Trophoblast cell (in vitro differentiated cells and primary cell): Measurements from ENCODE around the gene GLB1L3.

Experiments
- DNase-seq, 2 donors: peaks; one replicate each; pipeline ENCODE4 v3.0.0-alpha.2; 2016
- H2AFZ ChIP-seq: 2 replicates; pipeline ENCODE4 v1.6.1; 2013; ENCODE audit warnings: low read length, moderate library complexity, mild to moderate bottlenecking; ENCODE audit not compliant: insufficient read depth, poor library complexity
- H2AK5ac ChIP-seq: 2 replicates; pipeline ENCODE4 v1.6.1; 2013; ENCODE audit warnings: mild to moderate bottlenecking, low read length
- H2BK120ac ChIP-seq: 2 replicates; pipeline ENCODE4 v1.6.1; 2013; ENCODE audit warnings: low read length, mild to moderate bottlenecking, moderate library complexity; ENCODE audit not compliant: insufficient read depth, poor library complexity
- H2BK12ac ChIP-seq: 2 replicates; pipeline ENCODE4 v1.6.1; 2013; ENCODE audit warnings: mild to moderate bottlenecking, low read length, moderate library complexity
- H2BK5ac ChIP-seq: 2 replicates; pipeline ENCODE4 v1.6.1; 2013; ENCODE audit warnings: low read length, low read depth, moderate library complexity, mild to moderate bottlenecking; ENCODE audit not compliant: poor library complexity
- H3K14ac ChIP-seq: 2 replicates; pipeline ENCODE4 v1.6.1; 2013; ENCODE audit warnings: mild to moderate bottlenecking, low read length
- H3K18ac ChIP-seq: 2 replicates; pipeline ENCODE4 v1.6.1; 2013; ENCODE audit warnings: mild to moderate bottlenecking, low read length
- H3K23ac ChIP-seq: 2 replicates; pipeline ENCODE4 v1.6.1; 2013; ENCODE audit warnings: low read length
- H3K27ac ChIP-seq: 2 replicates; pipeline ENCODE4 v1.5.1; 2013; ENCODE audit warnings: low read depth, mild to moderate bottlenecking, inconsistent platforms, low read length, moderate library complexity
- H3K27me3 ChIP-seq: 2 replicates; pipeline ENCODE4 v1.6.1; 2013; ENCODE audit warnings: inconsistent platforms, mild to moderate bottlenecking, low read length, moderate library complexity; ENCODE audit not compliant: insufficient read depth
- H3K36me3 ChIP-seq, 2 experiments: 1 replicate in 1 of 2; 2 replicates in 1 of 2; pipeline ENCODE4 v1.6.1; 2013; ENCODE audit warnings: low read length in 2 of 2, mild to moderate bottlenecking in 2 of 2, moderate library complexity in 1 of 2; ENCODE audit not compliant: insufficient read depth in 2 of 2, control insufficient read depth in 1 of 2
- H3K4ac ChIP-seq: 2 replicates; pipeline ENCODE4 v1.6.1; 2013; ENCODE audit warnings: low read depth, mild to moderate bottlenecking, low read length, moderate library complexity
- H3K4me1 ChIP-seq, 2 experiments: 1 replicate in 1 of 2; 2 replicates in 1 of 2; pipeline ENCODE4 v1.6.1; 2013; ENCODE audit warnings: low read length in 2 of 2, mild to moderate bottlenecking in 2 of 2, moderate library complexity in 1 of 2; ENCODE audit not compliant: insufficient read depth in 2 of 2, control insufficient read depth in 1 of 2
- H3K4me2 ChIP-seq: 2 replicates; pipeline ENCODE4 v1.6.1; 2013; ENCODE audit warnings: inconsistent platforms, mild to moderate bottlenecking, low read length, moderate library complexity
- H3K4me3 ChIP-seq: 2 replicates; pipeline ENCODE4 v1.5.1; 2013; ENCODE audit warnings: mild to moderate bottlenecking, low read depth, low read length, inconsistent platforms
- H3K79me1 ChIP-seq: one replicate; pipeline ENCODE4 v1.6.1; 2013; ENCODE audit warnings: low read length
- H3K79me2 ChIP-seq: 2 replicates; pipeline ENCODE4 v1.6.1; 2013; ENCODE audit warnings: low read length, mild to moderate bottlenecking; ENCODE audit not compliant: control insufficient read depth, insufficient read depth, poor library complexity
- H3K9ac ChIP-seq: 2 replicates; pipeline ENCODE4 v1.6.1; 2013; ENCODE audit warnings: mild to moderate bottlenecking, low read length
- H3K9me3 ChIP-seq: 2 replicates; pipeline ENCODE4 v1.6.1; 2013; ENCODE audit warnings: low read depth, mild to moderate bottlenecking, control low read depth, inconsistent platforms, low read length; ENCODE audit not compliant: insufficient read depth
- H4K12ac ChIP-seq: 2 replicates; pipeline ENCODE4 v1.6.1; 2013; ENCODE audit warnings: low read depth, mild to moderate bottlenecking, low read length, moderate library complexity
- H4K8ac ChIP-seq: 2 replicates; pipeline ENCODE4 v1.6.1; 2013; ENCODE audit warnings: low read depth, mild to moderate bottlenecking, low read length, moderate library complexity
- H4K91ac ChIP-seq: one replicate; pipeline ENCODE4 v1.6.1; 2013; ENCODE audit warnings: low read depth, mild to moderate bottlenecking, low read length, moderate library complexity
- WGBS: extraction: QIAGEN DNeasy Blood & Tissue Kit; methylation state at CpG from one replicate; pipeline ENCODE4 v1.1.7; 2013; ENCODE audit warnings: missing lambda C conversion rate; ENCODE audit not compliant: insufficient read length, insufficient coverage; ENCODE audit errors: extremely low coverage; 5-methylcytosine and 5-hydroxymethylcytosine counted together

Gene GLB1L3

GRCh38 chr11:134355136-134355535 is 79.0 kb downstream of the GLB1L3 start:
- no peak overlapping the region for H3K9ac ChIP-seq
- no peak overlapping the region for H2BK5ac ChIP-seq
- H3K4me1 ChIP-seq, result no peaks in the 10 kb centered on the region
- no peak overlapping the region for H4K12ac ChIP-seq
- H3K79me1 ChIP-seq, result no peaks in the 10 kb centered on the region
- no peak overlapping the region for H2BK12ac ChIP-seq
- H3K27me3 ChIP-seq, result no peaks in the 10 kb centered on the region
- H3K4me2 ChIP-seq, result no peak overlapping the region
- H3K23ac ChIP-seq, result no peak overlapping the region
- no peaks in the 10 kb centered on the region for H3K79me2 ChIP-seq
- no peak overlapping the region for H4K8ac ChIP-seq
- no peak for DNase-seq
- H4K91ac ChIP-seq, result no peak overlapping the region
- no peak overlapping the region for H3K18ac ChIP-seq
- H3K36me3 ChIP-seq, result no peaks in the 10 kb centered on the region
- H2AK5ac ChIP-seq, result no peak overlapping the region
- no peak overlapping the region for H3K27ac ChIP-seq
- H3K14ac ChIP-seq, result no peak overlapping the region
- no peak overlapping the region for H2BK120ac ChIP-seq
- H3K4me3 ChIP-seq, result no peak overlapping the region
- WGBS, result no CpG with 5 or more reads among the region's 2 CpGs
- H3K9me3 ChIP-seq, result peaks cover 1% of the 10 kb centered on the region
- no peak overlapping the region for H2AFZ ChIP-seq
- no peak overlapping the region for H3K4ac ChIP-seq

GRCh38 chr11:134355656-134356055 is 79.5 kb downstream of the GLB1L3 start:
- H3K18ac ChIP-seq, result no peak overlapping the region
- H3K4me3 ChIP-seq, result no peak overlapping the region
- no peaks in the 10 kb centered on the region for H3K79me1 ChIP-seq
- WGBS, result no CpG with 5 or more reads among the region's 5 CpGs
- no peak overlapping the region for H2BK12ac ChIP-seq
- no peaks in the 10 kb centered on the region for H3K4me1 ChIP-seq
- peaks cover 1% of the 10 kb centered on the region for H3K9me3 ChIP-seq
- H2AFZ ChIP-seq, result no peak overlapping the region
- H3K4me2 ChIP-seq, result no peak overlapping the region
- H3K79me2 ChIP-seq, result no peaks in the 10 kb centered on the region
- H4K91ac ChIP-seq, result no peak overlapping the region
- no peak overlapping the region for H2AK5ac ChIP-seq
- no peak overlapping the region for H3K23ac ChIP-seq
- H3K36me3 ChIP-seq, result no peaks in the 10 kb centered on the region
- H3K9ac ChIP-seq, result no peak overlapping the region
- no peak overlapping the region for H2BK120ac ChIP-seq
- H3K27me3 ChIP-seq, result no peaks in the 10 kb centered on the region
- no peak overlapping the region for H2BK5ac ChIP-seq
- no peak overlapping the region for H4K12ac ChIP-seq
- no peak overlapping the region for H3K14ac ChIP-seq
- H4K8ac ChIP-seq, result no peak overlapping the region
- H3K4ac ChIP-seq, result no peak overlapping the region
- H3K27ac ChIP-seq, result no peak overlapping the region
- DNase-seq, result no peak

DNA sequence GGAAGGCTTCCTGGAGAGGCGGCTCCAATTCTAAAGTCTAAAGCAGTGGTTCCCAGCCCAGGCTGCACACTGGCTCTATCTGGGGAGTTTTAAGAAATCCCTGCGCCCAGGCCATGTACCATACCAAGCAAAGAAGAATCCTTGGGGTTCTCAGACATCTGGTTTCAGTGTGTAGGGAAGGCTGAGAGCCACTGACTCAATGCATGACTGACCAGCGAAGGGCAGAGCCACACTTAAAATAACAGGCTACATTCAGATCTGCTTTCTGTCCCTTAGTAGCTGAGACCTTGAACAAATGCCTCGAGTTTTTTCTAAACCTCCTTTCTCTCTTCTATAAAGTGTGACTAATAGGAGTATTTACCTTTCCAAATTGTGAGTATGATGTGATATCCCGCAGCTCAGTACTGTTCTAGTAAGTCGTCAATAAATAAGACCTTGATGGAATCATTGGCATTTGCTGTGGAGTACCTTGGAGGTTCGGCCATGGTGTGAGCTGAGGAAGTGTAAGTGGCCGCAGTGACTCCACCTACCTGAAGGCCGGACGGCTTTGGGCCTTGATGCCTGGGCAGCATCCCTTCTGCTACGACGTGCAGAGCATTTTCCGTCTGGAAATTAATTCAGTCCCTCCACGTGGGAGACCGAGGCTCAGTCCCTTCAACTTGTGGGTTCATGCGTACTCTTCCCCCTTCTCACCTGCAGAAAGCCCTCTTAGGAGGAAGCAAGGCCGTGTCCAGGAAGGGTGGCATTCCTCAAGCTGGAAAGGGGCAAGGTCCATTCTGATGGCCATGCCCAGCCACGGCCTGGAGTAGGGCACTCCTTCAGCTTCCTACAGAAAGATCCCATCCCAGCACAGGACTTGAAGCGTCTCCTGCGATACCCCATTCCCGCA is 80.7 kb downstream of the GLB1L3 start:
- no CpG with 5 or more reads among the region's 21 CpGs for WGBS
- H3K79me1 ChIP-seq, result no peaks in the 10 kb centered on the region
- no peak overlapping the region for H2BK12ac ChIP-seq
- no peak overlapping the region for H3K18ac ChIP-seq
- H2BK120ac ChIP-seq, result no peak overlapping the region
- H3K9ac ChIP-seq, result no peak overlapping the region
- peaks cover 1% of the 10 kb centered on the region for H3K9me3 ChIP-seq
- no peak overlapping the region for H3K4me3 ChIP-seq
- no peak overlapping the region for H2BK5ac ChIP-seq
- no peaks in the 10 kb centered on the region for H3K36me3 ChIP-seq
- no peak overlapping the region for H2AK5ac ChIP-seq
- no peak overlapping the region for H4K91ac ChIP-seq
- H3K14ac ChIP-seq, result no peak overlapping the region
- H3K4ac ChIP-seq, result no peak overlapping the region
- no peak overlapping the region for H2AFZ ChIP-seq
- H3K4me2 ChIP-seq, result no peak overlapping the region
- no peaks in the 10 kb centered on the region for H3K27me3 ChIP-seq
- no peaks in the 10 kb centered on the region for H3K4me1 ChIP-seq
- no peak overlapping the region for H4K12ac ChIP-seq
- H3K23ac ChIP-seq, result no peak overlapping the region
- H3K27ac ChIP-seq, result no peak overlapping the region
- no peak overlapping the region for H4K8ac ChIP-seq
- H3K79me2 ChIP-seq, result no peaks in the 10 kb centered on the region
- no peak for DNase-seq

- Histone ChIP-seq H3K9me3 (peaks cover 1% of the 10 kb centered on the region), H3K4me1 (no peaks in the 10 kb centered on the region), H3K18ac (no peak overlapping the region), H3K4me2 (no peak overlapping the region), H3K79me1 (no peaks in the 10 kb centered on the region), H3K79me2 (no peaks in the 10 kb centered on the region), H4K8ac (no peak overlapping the region), H3K36me3 (no peaks in the 10 kb centered on the region), H2BK120ac (no peak overlapping the region), H3K4me3 (no peak overlapping the region), H3K27me3 (no peaks in the 10 kb centered on the region), H4K12ac (no peak overlapping the region), H2BK12ac (no peak overlapping the region), H3K14ac (no peak overlapping the region), H3K23ac (no peak overlapping the region), H4K91ac (no peak overlapping the region), H3K4ac (no peak overlapping the region), H2BK5ac (no peak overlapping the region), H3K9ac (no peak overlapping the region), H2AFZ (no peak overlapping the region), H3K27ac (no peak overlapping the region), H2AK5ac (no peak overlapping the region)
- no CpG with 5 or more reads among the region's 8 CpGs for WGBS
- DNase-seq, result no peak
These were observed 81.3 kb downstream of the GLB1L3 start for GRCh38 chr11:134357545-134357839.
